Measurements from ENCODE around the gene GBP6.
"Not testable (repeated sequence)": the region's sequence is repeated elsewhere in the genome, so short reads cannot be mapped to it uniquely, and the experiment has no call there.

GBP6 gene

GRCh38 chr1:89363638-89364536 is at the start of gene GBP6:
Gene GBP6 (plus strand): TSS chr1:89364059. CDS start chr1:89368552, 4,493 bp downstream.
- no peak for DNase-seq (ENCODE audit: low read depth in 2 of 2)

DNA sequence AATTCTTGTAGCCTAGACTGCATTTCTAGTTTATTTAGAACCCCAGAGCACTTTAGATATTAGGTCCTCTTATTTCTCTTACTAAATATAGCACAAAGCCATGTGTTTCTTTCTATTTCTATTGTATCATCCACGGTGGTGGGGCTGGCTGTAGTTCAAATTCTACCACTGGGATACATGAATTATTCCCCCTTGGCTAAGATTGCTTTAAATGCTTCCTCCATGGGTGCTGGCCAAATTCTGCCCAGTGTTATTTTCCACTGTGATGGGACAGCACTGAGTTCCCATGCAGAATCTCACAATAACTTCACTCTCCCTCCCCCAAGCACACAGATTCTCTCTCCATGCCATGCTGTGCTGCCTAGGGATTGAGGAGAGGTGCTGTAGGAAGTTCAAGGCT is 41.5 kb upstream of the GBP6 start:
- DNase-seq (ENCODE audit: low read depth in 2 of 2): no peak

DNA sequence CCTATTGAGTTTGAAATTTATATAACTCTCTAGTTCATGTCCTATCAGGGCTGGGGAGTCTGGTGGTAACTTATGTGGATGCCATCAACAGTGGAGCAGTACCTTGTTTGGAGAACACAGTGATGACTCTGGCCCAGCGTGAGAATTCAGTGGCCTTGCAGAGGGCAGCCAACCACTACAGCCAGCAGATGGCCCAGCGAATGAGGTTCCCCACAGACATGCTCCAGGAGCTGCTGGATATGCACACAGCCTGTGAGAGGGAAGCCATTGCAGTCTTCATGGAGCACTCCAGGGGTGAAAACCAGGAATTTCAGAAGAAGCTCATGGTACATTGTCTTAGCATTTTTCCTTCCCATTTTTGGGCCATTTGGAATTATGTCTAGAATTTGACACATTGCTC is 32.0 kb upstream of the GBP6 start:
- no peak for DNase-seq (ENCODE audit: low read depth in 2 of 2)

- DNase-seq (ENCODE audit: low read depth in 2 of 2): no peak
Observed at GRCh38 chr1:89332461-89332860, 31.4 kb upstream of the GBP6 start.

DNA sequence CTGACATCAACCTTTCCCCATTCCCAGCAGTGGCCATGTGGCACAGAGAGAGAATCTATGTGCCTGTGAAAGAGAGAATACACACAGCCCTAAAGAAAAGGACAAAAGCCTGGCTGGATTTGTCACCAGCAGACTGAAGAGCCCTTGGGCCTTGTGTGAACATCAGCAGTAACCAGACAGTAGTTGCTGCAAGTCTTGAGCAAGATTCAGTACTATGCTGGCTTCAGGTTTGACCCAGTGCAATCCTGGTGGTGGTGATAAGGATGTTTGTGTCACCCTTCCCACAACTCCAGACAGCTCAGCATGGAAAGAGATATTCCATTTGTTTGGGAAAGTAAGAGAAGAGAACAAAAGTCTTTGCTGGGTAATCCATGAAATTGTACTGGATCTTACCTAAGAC is 28.4 kb upstream of the GBP6 start:
- no peak for DNase-seq (ENCODE audit: low read depth in 2 of 2)

GRCh38 chr1:89337903-89338302 is 26.0 kb upstream of the GBP6 start:
- DNase-seq (ENCODE audit: low read depth in 2 of 2): no peak

GRCh38 chr1:89339039-89339438 is 24.8 kb upstream of the GBP6 start:
- DNase-seq (ENCODE audit: low read depth in 2 of 2): no peak

DNA sequence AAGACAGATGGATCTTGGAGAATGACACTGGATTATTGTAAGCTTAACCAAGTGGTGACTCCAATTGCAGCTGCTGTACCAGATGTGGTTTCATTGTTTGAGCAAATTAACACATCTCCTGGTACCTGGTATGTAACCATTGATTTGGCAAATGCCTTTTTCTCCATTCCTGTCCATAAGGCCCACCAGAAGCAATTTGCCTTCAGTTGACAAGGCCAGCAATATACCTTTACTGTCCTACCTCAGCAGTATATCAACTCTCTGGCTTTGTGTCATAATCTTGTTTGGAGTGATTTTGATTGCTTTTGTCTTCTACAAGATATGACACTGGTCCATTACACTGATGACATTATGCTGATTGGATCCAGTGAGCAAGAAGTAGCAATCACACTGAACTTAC is 18.4 kb upstream of the GBP6 start:
- DNase-seq (ENCODE audit: low read depth in 2 of 2): not testable (repeated sequence)

- DNase-seq (ENCODE audit: low read depth in 2 of 2): no peak
Observed at GRCh38 chr1:89347296-89347695, 16.6 kb upstream of the GBP6 start.

GRCh38 chr1:89350298-89350697 is 13.6 kb upstream of the GBP6 start:
- DNase-seq (ENCODE audit: low read depth in 2 of 2): no peak

- no peak for DNase-seq (ENCODE audit: low read depth in 2 of 2)
Observed at GRCh38 chr1:89351597-89352311, 12.1 kb upstream of the GBP6 start.

GRCh38 chr1:89352421-89352820 is 11.4 kb upstream of the GBP6 start:
- no peak for DNase-seq (ENCODE audit: low read depth in 2 of 2)

- DNase-seq (ENCODE audit: low read depth in 2 of 2): no peak
Observed at GRCh38 chr1:89354205-89354604, 9.7 kb upstream of the GBP6 start.

DNA sequence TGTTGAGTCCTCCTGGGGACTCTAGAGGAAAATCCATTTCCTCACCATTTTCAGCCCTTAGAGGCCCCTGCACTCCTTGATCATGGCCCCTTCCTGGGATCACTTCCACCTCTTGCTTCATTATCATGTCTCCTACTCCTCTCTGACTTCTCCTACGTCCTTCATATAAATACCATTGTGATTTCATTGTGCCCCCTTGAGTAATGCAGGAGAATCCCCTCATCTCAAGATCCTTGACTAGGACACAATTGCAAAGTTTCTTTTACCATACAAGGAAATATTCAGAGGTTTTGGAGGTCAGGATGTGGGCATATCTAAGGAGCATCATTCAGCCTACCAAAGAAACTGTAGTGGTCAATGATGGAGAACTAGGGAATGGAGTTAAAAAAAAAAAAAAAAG is 8.8 kb upstream of the GBP6 start:
- no peak for DNase-seq (ENCODE audit: low read depth in 2 of 2)

DNA sequence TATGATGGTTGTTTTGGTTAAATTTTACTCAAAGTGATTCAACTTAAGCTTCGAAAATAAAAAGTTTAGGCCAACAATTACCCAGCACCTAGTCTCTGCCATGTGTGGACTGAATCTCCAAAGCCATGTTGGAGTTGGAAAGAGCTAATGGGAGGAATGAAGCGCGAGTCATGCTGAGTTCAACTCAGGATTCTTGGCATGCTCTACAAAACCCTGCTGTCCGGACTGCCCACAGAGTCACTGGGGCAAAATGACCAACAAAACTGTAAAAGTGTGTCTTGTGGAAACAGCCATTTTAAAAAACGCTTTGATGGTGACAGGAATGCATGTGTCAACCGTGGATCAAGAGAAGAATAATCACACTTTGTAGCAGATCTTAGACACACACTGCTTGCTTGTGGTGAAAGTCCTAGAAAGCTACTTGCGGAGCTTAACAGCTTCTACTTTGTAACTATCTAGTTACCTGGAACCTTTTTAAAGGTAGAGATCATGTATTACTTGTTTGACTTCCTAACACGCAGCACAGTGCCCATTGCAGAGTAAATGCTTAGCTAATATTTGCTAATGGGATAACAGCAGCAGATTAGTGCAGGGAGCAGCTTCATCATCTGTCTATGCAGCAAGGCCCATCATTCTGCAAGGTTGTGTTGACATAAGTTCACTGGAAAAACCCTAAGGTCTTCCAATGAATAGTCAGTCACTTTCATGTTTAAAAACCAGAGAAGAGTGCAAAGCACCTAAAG is 7.0 kb upstream of the GBP6 start:
- no peak for DNase-seq (ENCODE audit: low read depth in 2 of 2)

- DNase-seq (ENCODE audit: low read depth in 2 of 2): peak; percentile 34 to 39
Observed at GRCh38 chr1:89358287-89358893, 5.5 kb upstream of the GBP6 start.

- DNase-seq (ENCODE audit: low read depth in 2 of 2): no peak
Observed at GRCh38 chr1:89360716-89361115, 3.1 kb upstream of the GBP6 start.

DNA sequence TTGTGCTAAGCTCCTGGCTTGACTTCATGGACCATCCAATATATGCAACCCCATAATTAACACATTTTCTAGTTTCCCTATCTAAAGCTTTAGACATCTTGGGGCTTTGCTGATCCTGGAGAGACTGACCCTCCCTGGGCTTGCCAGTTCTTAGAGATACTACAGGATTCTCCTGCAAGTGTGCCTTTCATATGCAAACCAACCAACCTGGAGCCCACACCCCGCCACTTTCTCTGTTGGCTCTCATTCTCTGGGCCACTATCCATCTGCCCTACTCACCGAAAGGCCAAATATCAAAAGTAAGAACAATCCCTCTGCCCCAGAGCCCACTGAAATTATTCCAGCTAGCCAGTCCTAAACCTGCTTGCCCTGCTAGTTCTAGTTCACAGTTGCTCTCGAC is 2.2 kb upstream of the GBP6 start:
- DNase-seq (ENCODE audit: low read depth in 2 of 2): no peak

GRCh38 chr1:89363196-89363595 is 663 bp upstream of the GBP6 start:
- peak; percentile 13 to 15 for DNase-seq (ENCODE audit: low read depth in 2 of 2)

DNA sequence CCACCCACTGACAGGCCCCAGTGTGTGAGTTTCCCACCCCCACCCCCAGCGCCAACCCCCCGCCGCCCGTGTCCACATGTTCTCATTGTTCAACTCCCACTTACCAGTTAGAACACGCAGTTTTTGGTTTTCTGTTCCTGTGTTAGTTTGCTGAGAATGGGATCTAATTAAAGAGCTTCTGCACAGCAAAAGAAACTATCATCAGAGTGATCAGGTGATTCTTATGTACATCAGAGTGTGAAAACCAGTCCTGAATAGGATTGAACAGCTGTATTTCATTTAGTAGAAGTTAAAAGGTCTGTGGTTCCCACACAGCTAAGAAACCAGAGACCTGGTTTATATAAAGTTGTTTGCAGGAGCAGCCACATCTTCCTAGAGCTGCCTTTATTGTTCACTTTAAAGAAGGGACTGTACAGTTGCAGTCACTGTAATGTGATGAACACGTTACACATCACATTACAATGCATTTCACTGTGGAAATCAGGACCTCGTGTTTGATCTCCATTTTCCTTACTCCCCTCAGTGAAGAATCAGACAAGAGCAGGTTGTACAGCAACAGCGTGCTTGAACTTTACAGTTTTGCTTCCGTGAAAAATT is 1.2 kb downstream of the GBP6 start:
- no peak for DNase-seq (ENCODE audit: low read depth in 2 of 2)

DNA sequence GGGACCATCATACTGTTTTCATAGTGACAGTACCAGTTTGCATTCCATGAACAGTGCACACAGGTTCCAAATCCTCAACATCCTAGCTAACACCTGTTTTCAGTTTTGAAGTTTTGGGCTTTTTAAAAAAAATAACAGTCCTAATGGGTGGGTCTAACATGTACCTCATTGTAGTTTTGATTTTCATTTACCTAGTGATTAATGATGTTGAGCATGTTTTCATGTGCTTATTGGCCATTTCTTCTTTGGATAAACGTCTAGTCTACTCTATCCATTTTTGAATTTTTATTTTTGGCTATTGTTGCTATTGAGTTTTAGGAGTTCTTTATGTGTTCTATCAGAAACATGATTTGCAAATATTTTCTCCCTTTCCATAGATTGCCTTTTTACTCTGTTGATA is 3.4 kb downstream of the GBP6 start:
- DNase-seq (ENCODE audit: low read depth in 2 of 2): no peak

- DNase-seq (ENCODE audit: low read depth in 2 of 2): no peak
Observed at GRCh38 chr1:89369331-89369730, 5.5 kb downstream of the GBP6 start.

All from fibroblast of skin of left biceps (primary cell).